Measurements from ENCODE around the gene ARHGAP18. TPM values are rescaled to one million over a fixed set of nuclear protein-coding genes. Genes with fewer than 3 reads are reported as not detected.
A peak's percentile ranks its signal among the peaks of the same experiment; 100 is the strongest.

ARHGAP18 gene
- polyA plus RNA-seq, 1 donor = 52.8 TPM

DNA sequence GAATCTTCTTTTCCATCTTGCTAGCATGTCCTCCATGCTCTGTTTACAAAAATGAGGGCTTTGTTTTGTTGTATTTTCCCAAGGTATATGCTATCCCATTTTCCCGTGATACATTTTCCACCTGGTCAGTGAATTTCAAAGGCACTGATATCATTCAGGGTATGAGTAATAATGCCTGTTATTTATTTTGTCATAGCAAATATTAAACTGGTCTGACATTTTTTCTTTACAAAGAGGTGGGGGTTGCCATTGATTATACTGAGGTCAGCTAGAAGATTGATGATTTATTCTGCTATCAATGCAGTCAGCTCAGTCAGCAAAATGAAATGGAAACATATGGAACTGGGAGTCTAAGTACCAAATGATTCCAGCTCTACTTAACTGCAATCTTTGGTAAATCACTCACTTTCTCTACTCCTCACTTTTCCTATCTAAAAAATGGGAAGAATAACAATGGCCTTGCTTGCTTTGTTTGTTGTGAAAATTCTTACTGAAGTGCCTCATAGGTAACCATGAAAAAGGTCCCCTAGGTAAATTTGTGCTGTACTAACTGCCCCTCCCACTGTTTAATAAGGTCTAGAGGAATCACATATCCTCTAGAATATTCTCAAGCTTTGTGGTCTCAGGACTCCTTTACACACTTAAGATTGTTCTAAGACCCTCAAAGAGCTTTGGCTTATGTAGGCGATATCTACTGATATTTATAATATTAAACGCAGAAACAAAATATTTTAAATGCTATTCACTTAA is 64.0 kb downstream of the ARHGAP18 start:
- Histone ChIP-seq H3K27me3 (ENCODE audit: control insufficient read depth, insufficient read depth, low read length) (no peaks in the 10 kb centered on the region), H3K36me3 (ENCODE audit: control insufficient read depth, insufficient read depth, low read length) (peaks cover 3% of the 10 kb centered on the region), H3K4me3 (ENCODE audit: low read length) (no peak overlapping the region), H3K4me1 (ENCODE audit: control insufficient read depth, insufficient read depth, low read length) (peaks cover 2% of the 10 kb centered on the region), H3K9me3 (ENCODE audit: control insufficient read depth, low read depth, low read length) (no peaks in the 10 kb centered on the region), H3K27ac (ENCODE audit: low read length) (no peak overlapping the region)
- no peak for DNase-seq
- WGBS (ENCODE audit: insufficient coverage, low lambda C conversion rate) = 100% methylated on average over 1 of the region's 3 CpGs

GRCh38 chr6:129645106-129645829 is 64.7 kb downstream of the ARHGAP18 start:
- WGBS (ENCODE audit: insufficient coverage, low lambda C conversion rate) = 93% methylated on average over 3 of the region's 6 CpGs
- no peaks in the 10 kb centered on the region for H3K9me3 ChIP-seq (ENCODE audit: control insufficient read depth, low read depth, low read length)
- DNase-seq = no peak
- peaks cover 2% of the 10 kb centered on the region for H3K4me1 ChIP-seq (ENCODE audit: control insufficient read depth, insufficient read depth, low read length)
- H3K27ac ChIP-seq (ENCODE audit: low read length) = no peak overlapping the region
- no peaks in the 10 kb centered on the region for H3K27me3 ChIP-seq (ENCODE audit: control insufficient read depth, insufficient read depth, low read length)
- H3K36me3 ChIP-seq (ENCODE audit: control insufficient read depth, insufficient read depth, low read length) = peaks cover 5% of the 10 kb centered on the region
- no peak overlapping the region for H3K4me3 ChIP-seq (ENCODE audit: low read length)

DNA sequence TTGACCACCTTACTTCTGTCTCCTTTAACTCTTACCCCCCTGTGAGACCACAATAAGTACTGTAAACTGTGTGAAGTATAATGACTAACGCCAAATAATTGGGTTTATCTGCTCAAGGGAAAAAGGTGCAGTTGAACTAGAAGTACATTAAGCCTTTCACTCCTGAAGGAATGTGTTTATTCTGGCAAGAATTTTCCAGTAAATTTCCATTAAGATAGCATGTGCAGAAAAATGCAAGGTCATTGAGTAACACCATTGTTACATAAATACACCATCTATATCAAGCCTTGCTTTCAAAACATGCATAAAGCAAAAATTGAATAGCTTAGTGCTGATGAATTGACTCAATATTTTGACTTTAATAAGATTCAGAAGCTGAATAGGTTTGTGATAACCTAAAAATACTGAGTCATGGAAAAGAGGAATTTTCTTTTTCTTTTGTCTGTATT is 65.4 kb downstream of the ARHGAP18 start:
- no CpG with 5 or more reads among the region's 1 CpG for WGBS (ENCODE audit: insufficient coverage, low lambda C conversion rate)
- H3K27ac ChIP-seq (ENCODE audit: low read length) = no peak overlapping the region
- H3K4me1 ChIP-seq (ENCODE audit: control insufficient read depth, insufficient read depth, low read length) = peaks cover 2% of the 10 kb centered on the region
- no peaks in the 10 kb centered on the region for H3K9me3 ChIP-seq (ENCODE audit: control insufficient read depth, low read depth, low read length)
- DNase-seq = no peak
- no peaks in the 10 kb centered on the region for H3K27me3 ChIP-seq (ENCODE audit: control insufficient read depth, insufficient read depth, low read length)
- H3K4me3 ChIP-seq (ENCODE audit: low read length) = no peak overlapping the region
- H3K36me3 ChIP-seq (ENCODE audit: control insufficient read depth, insufficient read depth, low read length) = peaks cover 5% of the 10 kb centered on the region

DNA sequence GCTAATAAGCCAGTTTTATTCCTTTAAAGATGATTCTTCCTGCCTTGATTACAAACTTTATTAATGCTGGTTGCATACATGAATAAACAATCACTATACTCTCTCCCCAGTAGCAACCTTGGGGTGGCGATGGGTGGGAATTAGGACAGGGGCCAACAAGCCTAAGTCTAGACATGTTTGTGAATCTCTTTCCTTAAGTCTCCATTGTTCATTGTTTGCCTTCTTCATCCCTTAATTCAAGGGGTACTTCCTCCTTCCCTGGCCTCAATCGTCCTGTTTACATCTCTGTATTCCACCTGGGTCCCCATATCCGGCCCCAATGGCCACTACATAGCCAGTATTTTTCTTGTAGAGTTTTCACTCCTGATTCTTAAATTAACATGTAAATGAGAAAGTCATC is 66.0 kb downstream of the ARHGAP18 start:
- no peaks in the 10 kb centered on the region for H3K9me3 ChIP-seq (ENCODE audit: control insufficient read depth, low read depth, low read length)
- no peak overlapping the region for H3K27ac ChIP-seq (ENCODE audit: low read length)
- H3K4me1 ChIP-seq (ENCODE audit: control insufficient read depth, insufficient read depth, low read length) = peaks cover 2% of the 10 kb centered on the region
- no peak overlapping the region for H3K4me3 ChIP-seq (ENCODE audit: low read length)
- peaks cover 5% of the 10 kb centered on the region for H3K36me3 ChIP-seq (ENCODE audit: control insufficient read depth, insufficient read depth, low read length)
- H3K27me3 ChIP-seq (ENCODE audit: control insufficient read depth, insufficient read depth, low read length) = no peaks in the 10 kb centered on the region
- no CpG with 5 or more reads among the region's 3 CpGs for WGBS (ENCODE audit: insufficient coverage, low lambda C conversion rate)
- DNase-seq = no peak

DNA sequence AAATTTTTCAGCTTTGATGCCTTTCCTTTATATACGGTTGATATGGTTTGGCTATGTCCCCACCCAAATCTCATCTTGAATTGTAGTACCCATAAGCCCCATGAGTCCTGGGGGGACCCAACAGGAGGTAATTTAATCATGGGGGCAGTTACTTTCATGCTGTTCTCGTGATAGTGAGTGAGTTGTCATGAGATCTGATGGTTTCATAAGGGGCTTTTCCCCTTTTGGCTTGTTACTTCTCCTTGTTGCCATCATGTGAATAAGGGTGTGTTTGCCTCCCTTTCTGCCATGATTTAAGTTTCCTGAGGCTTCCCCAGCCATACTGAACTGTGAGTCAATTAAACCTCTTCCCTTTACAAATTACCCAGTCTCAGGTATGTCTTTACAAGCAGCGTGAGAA is 66.8 kb downstream of the ARHGAP18 start:
- H3K4me1 ChIP-seq (ENCODE audit: control insufficient read depth, insufficient read depth, low read length) = peaks cover 2% of the 10 kb centered on the region
- no peak for DNase-seq
- H3K36me3 ChIP-seq (ENCODE audit: control insufficient read depth, insufficient read depth, low read length) = peaks cover 5% of the 10 kb centered on the region
- no peak overlapping the region for H3K4me3 ChIP-seq (ENCODE audit: low read length)
- no peak overlapping the region for H3K27ac ChIP-seq (ENCODE audit: low read length)
- WGBS (ENCODE audit: insufficient coverage, low lambda C conversion rate) = 89% methylated on average over 1 of the region's 3 CpGs
- no peaks in the 10 kb centered on the region for H3K9me3 ChIP-seq (ENCODE audit: control insufficient read depth, low read depth, low read length)
- H3K27me3 ChIP-seq (ENCODE audit: control insufficient read depth, insufficient read depth, low read length) = no peaks in the 10 kb centered on the region

GRCh38 chr6:129642322-129642721 is 67.7 kb downstream of the ARHGAP18 start:
- Histone ChIP-seq H3K9me3 (ENCODE audit: control insufficient read depth, low read depth, low read length) (no peaks in the 10 kb centered on the region), H3K36me3 (ENCODE audit: control insufficient read depth, insufficient read depth, low read length) (peaks cover 5% of the 10 kb centered on the region), H3K27me3 (ENCODE audit: control insufficient read depth, insufficient read depth, low read length) (no peaks in the 10 kb centered on the region), H3K27ac (ENCODE audit: low read length) (no peak overlapping the region), H3K4me3 (ENCODE audit: low read length) (no peak overlapping the region), H3K4me1 (ENCODE audit: control insufficient read depth, insufficient read depth, low read length) (peaks cover 2% of the 10 kb centered on the region)
- DNase-seq = no peak

DNA sequence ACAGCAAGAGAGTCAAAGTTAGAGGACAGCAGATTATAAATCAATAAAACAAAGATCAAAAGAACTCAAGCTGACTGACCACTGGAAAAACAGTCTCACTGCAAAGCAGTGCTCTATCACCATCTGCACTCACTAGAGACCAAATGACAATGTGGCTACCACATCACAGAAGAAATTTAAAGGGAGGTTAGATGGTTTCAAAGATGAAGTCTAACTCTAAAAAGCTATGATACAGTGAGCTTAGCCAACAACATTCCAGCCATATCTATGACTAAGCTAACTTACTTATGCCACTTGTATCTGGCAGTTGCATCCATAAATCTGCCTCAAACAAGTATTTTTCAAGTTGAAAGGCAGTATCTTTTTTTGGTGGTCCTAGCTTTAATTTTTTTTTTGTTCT is 68.6 kb downstream of the ARHGAP18 start:
- Histone ChIP-seq H3K4me1 (ENCODE audit: control insufficient read depth, insufficient read depth, low read length) (peaks cover 2% of the 10 kb centered on the region), H3K36me3 (ENCODE audit: control insufficient read depth, insufficient read depth, low read length) (peaks cover 5% of the 10 kb centered on the region)
- no peak for DNase-seq

DNA sequence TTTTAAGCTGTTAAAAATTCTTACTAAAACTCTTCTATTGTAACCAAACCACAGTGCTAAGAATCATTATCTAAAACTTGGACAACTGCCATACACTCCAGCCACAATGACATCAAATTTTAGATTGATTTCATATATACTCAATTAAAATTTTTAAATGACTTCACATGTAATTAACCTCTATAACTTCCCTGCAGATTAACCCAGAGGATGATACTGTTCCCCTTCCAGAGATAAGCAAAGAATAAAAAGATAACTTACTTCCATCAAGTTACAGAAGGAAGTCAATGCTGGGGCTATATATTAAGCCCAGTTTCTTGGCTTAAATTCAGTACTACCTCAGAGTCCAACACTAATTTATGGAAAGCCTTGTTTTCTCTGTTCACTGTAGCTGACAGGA is 71.3 kb downstream of the ARHGAP18 start:
- no peak for DNase-seq
- Histone ChIP-seq H3K27ac (ENCODE audit: low read length) (no peak overlapping the region), H3K27me3 (ENCODE audit: control insufficient read depth, insufficient read depth, low read length) (no peaks in the 10 kb centered on the region), H3K4me3 (ENCODE audit: low read length) (no peak overlapping the region), H3K36me3 (ENCODE audit: control insufficient read depth, insufficient read depth, low read length) (peaks cover 7% of the 10 kb centered on the region), H3K4me1 (ENCODE audit: control insufficient read depth, insufficient read depth, low read length) (no peaks in the 10 kb centered on the region), H3K9me3 (ENCODE audit: control insufficient read depth, low read depth, low read length) (no peaks in the 10 kb centered on the region)

More for the DNA sequence above, 68.6 kb downstream of the ARHGAP18 start:
- H3K27me3 ChIP-seq (ENCODE audit: control insufficient read depth, insufficient read depth, low read length) = no peaks in the 10 kb centered on the region
- H3K27ac ChIP-seq (ENCODE audit: low read length) = no peak overlapping the region
- H3K9me3 ChIP-seq (ENCODE audit: control insufficient read depth, low read depth, low read length) = no peaks in the 10 kb centered on the region
- no peak overlapping the region for H3K4me3 ChIP-seq (ENCODE audit: low read length)

DNA sequence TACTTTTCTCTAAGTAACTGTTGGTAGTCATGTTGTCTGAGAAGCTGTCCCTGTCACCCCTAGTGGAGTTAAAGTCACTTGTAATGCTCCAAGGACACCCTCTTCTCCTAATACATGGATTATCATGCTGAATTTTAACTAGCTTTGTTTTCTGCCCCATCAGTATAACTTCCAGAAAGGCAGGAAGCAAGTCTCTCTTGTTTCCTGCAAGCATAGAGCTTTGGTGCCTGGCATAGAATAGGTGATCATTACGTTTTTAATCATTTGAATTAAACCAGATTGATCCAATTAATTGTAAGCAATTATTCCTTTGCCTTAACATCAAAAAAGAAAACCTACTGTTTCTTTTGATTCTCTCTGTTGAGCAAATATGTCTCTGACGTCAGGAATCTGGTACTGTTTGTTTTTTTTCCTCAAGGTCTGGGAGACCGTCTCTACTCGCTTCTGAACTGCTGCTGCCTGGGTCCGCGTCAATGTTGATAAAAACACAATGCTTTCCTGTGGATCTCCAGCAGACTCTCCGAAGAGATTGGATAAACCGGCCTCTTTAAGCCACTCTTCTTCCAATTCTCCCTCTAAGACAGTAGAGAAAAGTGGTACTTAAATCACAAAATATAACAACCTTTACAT is 71.8 kb downstream of the ARHGAP18 start:
- no peaks in the 10 kb centered on the region for H3K9me3 ChIP-seq (ENCODE audit: control insufficient read depth, low read depth, low read length)
- DNase-seq = no peak
- H3K4me1 ChIP-seq (ENCODE audit: control insufficient read depth, insufficient read depth, low read length) = no peaks in the 10 kb centered on the region
- no peak overlapping the region for H3K27ac ChIP-seq (ENCODE audit: low read length)
- H3K4me3 ChIP-seq (ENCODE audit: low read length) = no peak overlapping the region
- peaks cover 10% of the 10 kb centered on the region for H3K36me3 ChIP-seq (ENCODE audit: control insufficient read depth, insufficient read depth, low read length)
- WGBS (ENCODE audit: insufficient coverage, low lambda C conversion rate) = no CpG with 5 or more reads among the region's 8 CpGs
- no peaks in the 10 kb centered on the region for H3K27me3 ChIP-seq (ENCODE audit: control insufficient read depth, insufficient read depth, low read length)

GRCh38 chr6:129637340-129638054 is 72.5 kb downstream of the ARHGAP18 start:
- no peak overlapping the region for H3K27ac ChIP-seq (ENCODE audit: low read length)
- 37% methylated on average over 2 of the region's 3 CpGs for WGBS (ENCODE audit: insufficient coverage, low lambda C conversion rate)
- peaks cover 10% of the 10 kb centered on the region for H3K36me3 ChIP-seq (ENCODE audit: control insufficient read depth, insufficient read depth, low read length)
- H3K9me3 ChIP-seq (ENCODE audit: control insufficient read depth, low read depth, low read length) = no peaks in the 10 kb centered on the region
- peak in 1 of 2 donors; percentile 33 for DNase-seq
- H3K27me3 ChIP-seq (ENCODE audit: control insufficient read depth, insufficient read depth, low read length) = no peaks in the 10 kb centered on the region
- H3K4me3 ChIP-seq (ENCODE audit: low read length) = no peak overlapping the region
- no peaks in the 10 kb centered on the region for H3K4me1 ChIP-seq (ENCODE audit: control insufficient read depth, insufficient read depth, low read length)
